ENCODE results near the gene LCOR.

DNA sequence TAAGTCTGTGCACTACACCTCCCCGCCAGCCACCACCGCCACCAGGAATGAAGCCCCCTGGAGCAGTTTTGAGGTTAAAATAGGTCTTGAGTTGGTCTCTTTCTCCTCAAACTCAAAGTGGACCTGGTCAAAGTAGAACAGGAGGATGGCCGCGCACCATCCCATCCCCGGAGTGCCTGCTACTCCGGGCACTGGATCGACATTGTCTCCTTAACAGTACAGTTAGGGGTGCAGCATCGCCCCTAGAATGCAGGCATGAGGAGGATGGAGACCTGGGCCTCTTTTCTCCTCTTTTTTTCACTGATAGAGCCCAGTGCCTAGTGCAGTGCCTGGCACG is 208.1 kb downstream of the LCOR start:
- no peak for TF ChIP-seq ZFP3 (CRISPR knock-in tag; IDR thresholded peaks at IDR 0.05)
- TF ChIP-seq, protein P1, sequence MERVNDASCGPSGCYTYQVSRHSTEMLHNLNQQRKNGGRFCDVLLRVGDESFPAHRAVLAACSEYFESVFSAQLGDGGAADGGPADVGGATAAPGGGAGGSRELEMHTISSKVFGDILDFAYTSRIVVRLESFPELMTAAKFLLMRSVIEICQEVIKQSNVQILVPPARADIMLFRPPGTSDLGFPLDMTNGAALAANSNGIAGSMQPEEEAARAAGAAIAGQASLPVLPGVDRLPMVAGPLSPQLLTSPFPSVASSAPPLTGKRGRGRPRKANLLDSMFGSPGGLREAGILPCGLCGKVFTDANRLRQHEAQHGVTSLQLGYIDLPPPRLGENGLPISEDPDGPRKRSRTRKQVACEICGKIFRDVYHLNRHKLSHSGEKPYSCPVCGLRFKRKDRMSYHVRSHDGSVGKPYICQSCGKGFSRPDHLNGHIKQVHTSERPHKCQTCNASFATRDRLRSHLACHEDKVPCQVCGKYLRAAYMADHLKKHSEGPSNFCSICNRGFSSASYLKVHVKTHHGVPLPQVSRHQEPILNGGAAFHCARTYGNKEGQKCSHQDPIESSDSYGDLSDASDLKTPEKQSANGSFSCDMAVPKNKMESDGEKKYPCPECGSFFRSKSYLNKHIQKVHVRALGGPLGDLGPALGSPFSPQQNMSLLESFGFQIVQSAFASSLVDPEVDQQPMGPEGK (CRISPR knock-in tag; IDR thresholded peaks at IDR 0.05; ENCODE audit: borderline replicate concordance), result no peak
- no peak for TF ChIP-seq CSDC2 (CRISPR knock-in tag; IDR thresholded peaks at IDR 0.05)
- no peak for TF ChIP-seq OSR1 (CRISPR knock-in tag; IDR thresholded peaks at IDR 0.05)
- TF ChIP-seq ESRRG (CRISPR knock-in tag; IDR thresholded peaks at IDR 0.05), result no peak
- no peak for TF ChIP-seq BACH2 (CRISPR knock-in tag; IDR thresholded peaks at IDR 0.05; ENCODE audit: borderline replicate concordance)
- TF ChIP-seq ZNF70 (CRISPR knock-in tag; IDR thresholded peaks at IDR 0.05), result no peak
- TF ChIP-seq ZNF8 (CRISPR knock-in tag; IDR thresholded peaks at IDR 0.05), result no peak
- TF ChIP-seq ZNF565 (CRISPR knock-in tag; conservative IDR thresholded peaks at IDR 0.05; ENCODE audit: low read depth), result no peak
- no peak for TF ChIP-seq PPARA (CRISPR knock-in tag; IDR thresholded peaks at IDR 0.05; ENCODE audit: borderline replicate concordance)
- no peak for TF ChIP-seq ISL1 (CRISPR knock-in tag; IDR thresholded peaks at IDR 0.05)
- TF ChIP-seq TCF4 (CRISPR knock-in tag; IDR thresholded peaks at IDR 0.05; ENCODE audit: borderline replicate concordance), result no peak
- TF ChIP-seq GLIS3 (CRISPR knock-in tag; IDR thresholded peaks at IDR 0.05), result no peak
- TF ChIP-seq, protein P2, sequence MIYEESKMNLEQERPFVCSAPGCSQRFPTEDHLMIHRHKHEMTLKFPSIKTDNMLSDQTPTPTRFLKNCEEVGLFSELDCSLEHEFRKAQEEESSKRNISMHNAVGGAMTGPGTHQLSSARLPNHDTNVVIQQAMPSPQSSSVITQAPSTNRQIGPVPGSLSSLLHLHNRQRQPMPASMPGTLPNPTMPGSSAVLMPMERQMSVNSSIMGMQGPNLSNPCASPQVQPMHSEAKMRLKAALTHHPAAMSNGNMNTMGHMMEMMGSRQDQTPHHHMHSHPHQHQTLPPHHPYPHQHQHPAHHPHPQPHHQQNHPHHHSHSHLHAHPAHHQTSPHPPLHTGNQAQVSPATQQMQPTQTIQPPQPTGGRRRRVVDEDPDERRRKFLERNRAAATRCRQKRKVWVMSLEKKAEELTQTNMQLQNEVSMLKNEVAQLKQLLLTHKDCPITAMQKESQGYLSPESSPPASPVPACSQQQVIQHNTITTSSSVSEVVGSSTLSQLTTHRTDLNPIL (CRISPR knock-in tag; IDR thresholded peaks at IDR 0.05; ENCODE audit: low read depth), result no peak

Measured in SK-N-SH treated with all-trans-retinoic acid at 6 μM for 48 hours (cell line).